HEK293 (cell line): Measurements from ENCODE around the gene IQSEC1.

Source experiments
- YY1 ChIP-seq: fragments of 450-650 bp; formaldehyde crosslinking; IDR thresholded peaks from 2 replicates; pipeline ENCODE4 v1.5.1; 2018; ENCODE audit warnings: missing biosample characterization, missing genetic modification characterization
- ZNF274 ChIP-seq, 2 experiments: fragments of 200-500 bp in 1 of 2; fragments of 450-650 bp in 1 of 2; sonication (Bioruptor generic) in 1 of 2; formaldehyde crosslinking in 1 of 2; IDR thresholded peaks; 2 replicates each; pipeline versions ENCODE4 v1.5.1 to v1.6.1; 2014 to 2016; ENCODE audit warnings: borderline replicate concordance in 1 of 2, inconsistent platforms in 1 of 2, low read length in 1 of 2, missing biosample characterization in 1 of 2, missing genetic modification characterization in 1 of 2
- ZNF404 ChIP-seq: fragments of 450-650 bp; formaldehyde crosslinking; IDR thresholded peaks from 2 replicates; pipeline ENCODE4 v1.5.1; 2017; ENCODE audit warnings: missing biosample characterization, missing genetic modification characterization
- ZNF629 ChIP-seq: fragments of 450-650 bp; formaldehyde crosslinking; IDR thresholded peaks from 2 replicates; pipeline ENCODE4 v1.5.1; 2017; ENCODE audit warnings: missing biosample characterization, missing genetic modification characterization
- ZNF664 ChIP-seq: fragments of 450-650 bp; formaldehyde crosslinking; IDR thresholded peaks from 2 replicates; pipeline ENCODE4 v1.5.1; 2016; ENCODE audit warnings: missing biosample characterization, missing genetic modification characterization
- TF ChIP-seq, protein P1 (sequence below): fragments of 450-650 bp; formaldehyde crosslinking; IDR thresholded peaks from 2 replicates; pipeline ENCODE4 v1.5.1; 2016; ENCODE audit warnings: missing biosample characterization, missing genetic modification characterization
- TF ChIP-seq, protein P2 (sequence below): fragments of 450-650 bp; formaldehyde crosslinking; IDR thresholded peaks from 2 replicates; pipeline ENCODE4 v1.5.1; 2017; ENCODE audit warnings: missing biosample characterization, missing genetic modification characterization
- TF ChIP-seq, protein P3 (sequence below): fragments of 450-650 bp; formaldehyde crosslinking; IDR thresholded peaks from 2 replicates; pipeline ENCODE4 v1.5.1; 2016; ENCODE audit warnings: missing biosample characterization, missing genetic modification characterization

DNA sequence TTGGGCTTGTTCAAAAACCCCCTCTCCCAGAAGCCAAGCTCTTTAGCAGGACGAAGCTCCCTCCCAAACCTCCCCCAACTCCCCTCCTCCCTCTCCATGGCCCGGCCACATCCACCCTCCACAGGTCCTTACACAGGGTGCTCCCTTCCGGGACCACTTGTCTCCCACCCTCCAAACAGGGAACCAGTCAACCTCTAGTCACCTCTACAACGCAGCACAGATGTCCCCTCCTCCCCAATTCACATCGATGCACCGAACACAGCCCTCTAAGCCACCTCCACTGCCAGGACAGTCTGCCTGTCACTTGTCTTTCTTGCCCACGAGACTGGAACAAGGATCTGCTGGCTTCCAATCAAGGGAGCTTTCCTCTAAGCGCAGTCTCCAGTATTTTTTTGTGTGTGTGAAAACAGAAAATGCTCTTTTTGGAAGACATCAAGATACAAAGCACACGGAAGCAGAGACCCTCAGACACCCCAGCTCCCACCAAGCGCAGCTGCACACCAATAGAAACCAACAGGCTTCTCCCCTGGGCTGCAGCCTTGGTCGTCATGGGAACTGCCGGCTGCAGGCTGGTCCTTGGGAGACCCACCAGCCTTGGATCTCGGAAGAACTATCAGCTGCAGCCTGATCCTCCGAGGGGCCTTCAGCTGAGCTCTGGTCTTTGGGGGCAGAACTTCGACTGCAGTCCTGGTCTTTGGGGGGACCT, 26.5 kb downstream of the IQSEC1 start:
- TF ChIP-seq ZNF664 (no peak), ZNF274 (IDR thresholded peaks at IDR 0.05; ENCODE audit: low read length) (no peak), ZNF274 (tag by site-specific recombination; IDR thresholded peaks at IDR 0.05; ENCODE audit: borderline replicate concordance) (no peak), ZNF404 (no peak), ZNF629 (no peak), YY1 (tag by site-specific recombination) (no peak)
- TF ChIP-seq, protein P1, sequence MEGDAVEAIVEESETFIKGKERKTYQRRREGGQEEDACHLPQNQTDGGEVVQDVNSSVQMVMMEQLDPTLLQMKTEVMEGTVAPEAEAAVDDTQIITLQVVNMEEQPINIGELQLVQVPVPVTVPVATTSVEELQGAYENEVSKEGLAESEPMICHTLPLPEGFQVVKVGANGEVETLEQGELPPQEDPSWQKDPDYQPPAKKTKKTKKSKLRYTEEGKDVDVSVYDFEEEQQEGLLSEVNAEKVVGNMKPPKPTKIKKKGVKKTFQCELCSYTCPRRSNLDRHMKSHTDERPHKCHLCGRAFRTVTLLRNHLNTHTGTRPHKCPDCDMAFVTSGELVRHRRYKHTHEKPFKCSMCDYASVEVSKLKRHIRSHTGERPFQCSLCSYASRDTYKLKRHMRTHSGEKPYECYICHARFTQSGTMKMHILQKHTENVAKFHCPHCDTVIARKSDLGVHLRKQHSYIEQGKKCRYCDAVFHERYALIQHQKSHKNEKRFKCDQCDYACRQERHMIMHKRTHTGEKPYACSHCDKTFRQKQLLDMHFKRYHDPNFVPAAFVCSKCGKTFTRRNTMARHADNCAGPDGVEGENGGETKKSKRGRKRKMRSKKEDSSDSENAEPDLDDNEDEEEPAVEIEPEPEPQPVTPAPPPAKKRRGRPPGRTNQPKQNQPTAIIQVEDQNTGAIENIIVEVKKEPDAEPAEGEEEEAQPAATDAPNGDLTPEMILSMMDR (tag by site-specific recombination): no peak
- TF ChIP-seq, protein P2, sequence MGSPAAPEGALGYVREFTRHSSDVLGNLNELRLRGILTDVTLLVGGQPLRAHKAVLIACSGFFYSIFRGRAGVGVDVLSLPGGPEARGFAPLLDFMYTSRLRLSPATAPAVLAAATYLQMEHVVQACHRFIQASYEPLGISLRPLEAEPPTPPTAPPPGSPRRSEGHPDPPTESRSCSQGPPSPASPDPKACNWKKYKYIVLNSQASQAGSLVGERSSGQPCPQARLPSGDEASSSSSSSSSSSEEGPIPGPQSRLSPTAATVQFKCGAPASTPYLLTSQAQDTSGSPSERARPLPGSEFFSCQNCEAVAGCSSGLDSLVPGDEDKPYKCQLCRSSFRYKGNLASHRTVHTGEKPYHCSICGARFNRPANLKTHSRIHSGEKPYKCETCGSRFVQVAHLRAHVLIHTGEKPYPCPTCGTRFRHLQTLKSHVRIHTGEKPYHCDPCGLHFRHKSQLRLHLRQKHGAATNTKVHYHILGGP (tag by site-specific recombination): no peak
- TF ChIP-seq, protein P3, sequence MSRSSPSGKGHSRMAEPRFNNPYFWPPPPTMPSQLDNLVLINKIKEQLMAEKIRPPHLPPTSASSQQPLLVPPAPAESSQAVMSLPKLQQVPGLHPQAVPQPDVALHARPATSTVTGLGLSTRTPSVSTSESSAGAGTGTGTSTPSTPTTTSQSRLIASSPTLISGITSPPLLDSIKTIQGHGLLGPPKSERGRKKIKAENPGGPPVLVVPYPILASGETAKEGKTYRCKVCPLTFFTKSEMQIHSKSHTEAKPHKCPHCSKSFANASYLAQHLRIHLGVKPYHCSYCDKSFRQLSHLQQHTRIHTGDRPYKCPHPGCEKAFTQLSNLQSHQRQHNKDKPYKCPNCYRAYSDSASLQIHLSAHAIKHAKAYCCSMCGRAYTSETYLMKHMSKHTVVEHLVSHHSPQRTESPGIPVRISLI: no peak
